ENCODE measurements around the gene CARD8. TPM values are rescaled to one million over a fixed set of nuclear protein-coding genes. Genes with fewer than 3 reads are reported as not detected.
A peak's percentile ranks its signal among the peaks of the same experiment; 100 is the strongest.
"Not testable (repeated sequence)": the region's sequence is repeated elsewhere in the genome, so short reads cannot be mapped to it uniquely, and the experiment has no call there.

The CARD8 gene
- total and polyA plus RNA-seq, 2 of the 8 experiments (the other 6 are each of a cell fraction or from before 2014, with no cell fraction given) = 8.9 to 24.4 TPM

DNA sequence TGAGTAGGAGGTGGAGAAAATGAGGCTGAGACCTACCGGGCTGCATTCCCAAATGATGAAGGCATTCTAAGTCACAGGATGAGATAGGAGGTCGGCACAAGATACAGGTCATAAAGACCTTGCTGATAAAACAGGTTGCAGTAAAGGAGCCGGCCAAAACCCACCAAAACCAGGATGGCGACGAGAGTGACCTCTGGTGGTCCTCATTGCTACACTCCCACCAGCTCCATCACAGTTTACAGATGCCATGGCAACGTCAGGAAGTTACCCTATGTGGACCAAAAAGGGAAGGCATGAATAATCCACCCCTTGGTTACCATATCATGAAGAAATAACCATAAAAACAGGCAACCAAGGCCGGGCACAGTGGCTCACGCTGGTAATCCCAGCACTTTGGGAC, 9.6 kb upstream of the CARD8 start:
- H3K4me1 ChIP-seq (replicated peaks in 1 of 4; ENCODE audit: control insufficient read depth in 3 of 4, insufficient read depth in 4 of 4, low read length in 3 of 4); H2BK12ac ChIP-seq (ENCODE audit: low read depth, low read length); H3K27ac ChIP-seq (ENCODE audit: low read depth, low read length); H3K14ac ChIP-seq (ENCODE audit: insufficient read length); H2AFZ ChIP-seq (ENCODE audit: low read length); FAIRE-seq; H4K8ac ChIP-seq (ENCODE audit: extremely low read depth, insufficient read depth, low read length); H3K9ac ChIP-seq (replicated peaks in 1 of 4; ENCODE audit: extremely low read depth in 1 of 4, low read depth in 3 of 4, low read length in 3 of 4); H3K4ac ChIP-seq (replicated peaks; ENCODE audit: insufficient read length, low read depth, low read length); H2BK20ac ChIP-seq (ENCODE audit: low read length); H3K79me1 ChIP-seq (ENCODE audit: low read depth, low read length); H2AK5ac ChIP-seq (ENCODE audit: low read depth, low read length); H3K79me2 ChIP-seq (ENCODE audit: control insufficient read depth in 1 of 2, insufficient read depth in 2 of 2, low read length in 2 of 2); H3K23me2 ChIP-seq (ENCODE audit: low read depth, low read length); H4K20me1 ChIP-seq (replicated peaks in 1 of 2; ENCODE audit: control insufficient read depth in 1 of 2, insufficient read depth in 2 of 2, low read length in 2 of 2); H3K4me2 ChIP-seq (ENCODE audit: insufficient read depth in 1 of 2, low read depth in 2 of 2, low read length in 2 of 2); H3K27me3 ChIP-seq (replicated peaks in 1 of 4; ENCODE audit: control insufficient read depth in 3 of 4, extremely low read depth in 1 of 4, insufficient read depth in 3 of 4, low read length in 3 of 4); H4K5ac ChIP-seq (ENCODE audit: insufficient read length, low read depth, low read length); H3K23ac ChIP-seq (ENCODE audit: insufficient read length); H3K4me3 ChIP-seq (ENCODE audit: extremely low read depth in 1 of 4, insufficient read depth in 2 of 4, low read depth in 3 of 4, low read length in 4 of 4); H3K56ac ChIP-seq (replicated peaks; ENCODE audit: insufficient read length, low read depth, low read length); H2BK5ac ChIP-seq (ENCODE audit: low read depth, low read length); H2BK15ac ChIP-seq (ENCODE audit: low read length); H3K18ac ChIP-seq (ENCODE audit: extremely low read depth, low read length); H2BK120ac ChIP-seq (replicated peaks; ENCODE audit: low read depth, low read length); H3K36me3 ChIP-seq (ENCODE audit: control insufficient read depth in 2 of 4, insufficient read depth in 4 of 4, low read length in 3 of 4); H4K91ac ChIP-seq (replicated peaks; ENCODE audit: insufficient read length, low read length); H3K9me3 ChIP-seq (ENCODE audit: insufficient read depth in 2 of 2, low read depth in 1 of 2, low read length in 1 of 2): not testable (repeated sequence)
- ChIA-PET POLR2A (ENCODE audit: partially characterized antibody) (interaction anchor here (1.4 kb wide), 1 partner anchor 46 kb away, joined by 5 read pairs; no protein-coding TSS in a partner anchor), CTCF (ENCODE audit: partially characterized antibody) (interaction anchor here (0.7 to 17.9 kb wide), 18 partner anchors 10 to 301 kb away, joined by 3 to 212 read pairs (median 5); partner anchors contain the start of genes CARD8 and PLA2G4C)
- TF ChIP-seq CTCF (IDR thresholded peaks at IDR 0.05; ENCODE audit: control extremely low read depth in 1 of 3, insufficient read depth in 1 of 3, low read depth in 1 of 3, low read length in 3 of 3) (peak; percentile 36 to 45 (median 43); a peak in 3 of 4 replicates), RAD21 (IDR thresholded peaks at IDR 0.05 in 1 of 2, conservative IDR thresholded peaks at IDR 0.05 in 1 of 2; ENCODE audit: low read depth in 2 of 2, low read length in 2 of 2) (peak in 1 of 2 experiments; percentile 26; a peak in 1 of 4 replicates)
- WGBS, 2 experiments (ENCODE audit: extremely low coverage in 1 of 2, insufficient coverage in 1 of 2, insufficient read length in 1 of 2, insufficient replicate concordance in 2 of 2, low coverage in 1 of 2, low lambda C conversion rate in 2 of 2, missing lambda C conversion rate in 1 of 2) = 65% methylated on average over 8 of the region's 8 CpGs; no CpG with 5 or more reads in 1 of the 2 experiments
- DNase-seq (ENCODE audit: low read depth in 1 of 2, low spot score in 2 of 2) = peak in 1 of 2 experiments; percentile 61

Data from H1 (cell line).